ENCODE results near the gene ITPKB.

The ITPKB gene

GRCh38 chr1:226665505-226666163 lies 73.4 kb downstream of the ITPKB start:
- DNase-seq (ENCODE audit: low spot score) = no peak

- DNase-seq (ENCODE audit: low spot score) = no peak
These were observed 74.5 kb downstream of the ITPKB start for GRCh38 chr1:226664413-226665101.

GRCh38 chr1:226663327-226663704 lies 75.8 kb downstream of the ITPKB start:
- no peak for DNase-seq (ENCODE audit: low spot score)

- peak; percentile 33 for DNase-seq (ENCODE audit: low spot score)
These were observed 76.3 kb downstream of the ITPKB start for GRCh38 chr1:226662642-226663326.

- DNase-seq (ENCODE audit: low spot score) = no peak
These were observed 77.1 kb downstream of the ITPKB start for GRCh38 chr1:226661965-226662364.

- no peak for DNase-seq (ENCODE audit: low spot score)
These were observed 77.8 kb downstream of the ITPKB start for GRCh38 chr1:226661271-226661670.

- DNase-seq (ENCODE audit: low spot score) = no peak
These were observed 78.5 kb downstream of the ITPKB start for GRCh38 chr1:226660410-226661182.

GRCh38 chr1:226659641-226660040 lies 79.4 kb downstream of the ITPKB start:
- DNase-seq (ENCODE audit: low spot score) = no peak

- DNase-seq (ENCODE audit: low spot score) = no peak
These were observed 79.9 kb downstream of the ITPKB start for GRCh38 chr1:226659136-226659535.

GRCh38 chr1:226658546-226659125 lies 80.4 kb downstream of the ITPKB start:
- DNase-seq (ENCODE audit: low spot score) = no peak

GRCh38 chr1:226657895-226658545 lies 81.1 kb downstream of the ITPKB start:
- DNase-seq (ENCODE audit: low spot score) = no peak

- no peak for DNase-seq (ENCODE audit: low spot score)
These were observed 82.3 kb downstream of the ITPKB start for GRCh38 chr1:226656601-226657277.

GRCh38 chr1:226656201-226656600 lies 82.9 kb downstream of the ITPKB start:
- DNase-seq (ENCODE audit: low spot score) = peak; percentile 47

- peak; percentile 69 for DNase-seq (ENCODE audit: low spot score)
These were observed 83.6 kb downstream of the ITPKB start for GRCh38 chr1:226655251-226656163.

GRCh38 chr1:226654668-226655055 lies 84.4 kb downstream of the ITPKB start:
- no peak for DNase-seq (ENCODE audit: low spot score)

GRCh38 chr1:226654046-226654667 lies 84.9 kb downstream of the ITPKB start:
- peak; percentile 58 for DNase-seq (ENCODE audit: low spot score)

- no peak for DNase-seq (ENCODE audit: low spot score)
These were observed 85.7 kb downstream of the ITPKB start for GRCh38 chr1:226653311-226653921.

GRCh38 chr1:226652613-226653012 lies 86.5 kb downstream of the ITPKB start:
- DNase-seq (ENCODE audit: low spot score) = no peak

GRCh38 chr1:226651732-226652105 lies 87.4 kb downstream of the ITPKB start:
- no peak for DNase-seq (ENCODE audit: low spot score)
